ENCODE data around the gene SVEP1. TPM values are rescaled to one million over a fixed set of nuclear protein-coding genes. Genes with fewer than 3 reads are reported as not detected.
A peak's percentile ranks its signal among the peaks of the same experiment; 100 is the strongest.
"Not testable (repeated sequence)": the region's sequence is repeated elsewhere in the genome, so short reads cannot be mapped to it uniquely, and the experiment has no call there.

The SVEP1 gene
- total RNA-seq, 4 donors from 2014 or later = 53.8 to 97.8 (median 78.8) TPM

DNA sequence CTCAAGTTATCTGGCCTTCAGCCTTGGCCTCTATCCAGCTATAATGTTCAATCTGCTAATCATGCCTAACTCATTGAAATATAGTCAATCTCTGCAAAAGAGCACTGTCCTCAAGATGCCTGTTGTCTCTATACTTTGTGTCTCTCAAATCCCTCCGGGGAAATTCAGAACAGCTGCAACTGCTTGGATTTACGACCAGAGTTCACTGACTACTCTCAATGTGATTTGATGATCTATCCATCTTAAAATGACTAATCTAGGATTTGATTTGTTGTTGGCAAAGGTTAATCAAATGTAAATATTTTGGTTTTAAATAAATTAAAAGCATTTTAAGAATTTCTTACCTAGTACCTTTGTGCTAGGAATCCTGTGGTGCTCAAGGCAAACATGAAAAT is 40.9 kb downstream of the SVEP1 start:
- H3K9me3 ChIP-seq = no peaks in the 10 kb centered on the region
- DNase-seq (ENCODE audit: low spot score in 2 of 2) = no peak
- peak overlapping the region in 1 of 4 donors; percentile 38 for H3K27ac ChIP-seq
- H3K36me3 ChIP-seq = no peaks in the 10 kb centered on the region
- 54 to 55% methylated on average over 2 of the region's 2 CpGs for WGBS, 2 donors
- H3K4me3 ChIP-seq = no peak overlapping the region
- no peaks in the 10 kb centered on the region for H3K27me3 ChIP-seq
- TF ChIP-seq POLR2A (IDR thresholded peaks at IDR 0.05) (no peak), EP300 (IDR thresholded peaks at IDR 0.05) (no peak)
- TF ChIP-seq, protein P1, sequence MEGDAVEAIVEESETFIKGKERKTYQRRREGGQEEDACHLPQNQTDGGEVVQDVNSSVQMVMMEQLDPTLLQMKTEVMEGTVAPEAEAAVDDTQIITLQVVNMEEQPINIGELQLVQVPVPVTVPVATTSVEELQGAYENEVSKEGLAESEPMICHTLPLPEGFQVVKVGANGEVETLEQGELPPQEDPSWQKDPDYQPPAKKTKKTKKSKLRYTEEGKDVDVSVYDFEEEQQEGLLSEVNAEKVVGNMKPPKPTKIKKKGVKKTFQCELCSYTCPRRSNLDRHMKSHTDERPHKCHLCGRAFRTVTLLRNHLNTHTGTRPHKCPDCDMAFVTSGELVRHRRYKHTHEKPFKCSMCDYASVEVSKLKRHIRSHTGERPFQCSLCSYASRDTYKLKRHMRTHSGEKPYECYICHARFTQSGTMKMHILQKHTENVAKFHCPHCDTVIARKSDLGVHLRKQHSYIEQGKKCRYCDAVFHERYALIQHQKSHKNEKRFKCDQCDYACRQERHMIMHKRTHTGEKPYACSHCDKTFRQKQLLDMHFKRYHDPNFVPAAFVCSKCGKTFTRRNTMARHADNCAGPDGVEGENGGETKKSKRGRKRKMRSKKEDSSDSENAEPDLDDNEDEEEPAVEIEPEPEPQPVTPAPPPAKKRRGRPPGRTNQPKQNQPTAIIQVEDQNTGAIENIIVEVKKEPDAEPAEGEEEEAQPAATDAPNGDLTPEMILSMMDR (IDR thresholded peaks at IDR 0.05) = no peak
- H3K4me1 ChIP-seq = peaks cover 0 to 40% (median 6%) of the 10 kb centered on the region in 4 donors

DNA sequence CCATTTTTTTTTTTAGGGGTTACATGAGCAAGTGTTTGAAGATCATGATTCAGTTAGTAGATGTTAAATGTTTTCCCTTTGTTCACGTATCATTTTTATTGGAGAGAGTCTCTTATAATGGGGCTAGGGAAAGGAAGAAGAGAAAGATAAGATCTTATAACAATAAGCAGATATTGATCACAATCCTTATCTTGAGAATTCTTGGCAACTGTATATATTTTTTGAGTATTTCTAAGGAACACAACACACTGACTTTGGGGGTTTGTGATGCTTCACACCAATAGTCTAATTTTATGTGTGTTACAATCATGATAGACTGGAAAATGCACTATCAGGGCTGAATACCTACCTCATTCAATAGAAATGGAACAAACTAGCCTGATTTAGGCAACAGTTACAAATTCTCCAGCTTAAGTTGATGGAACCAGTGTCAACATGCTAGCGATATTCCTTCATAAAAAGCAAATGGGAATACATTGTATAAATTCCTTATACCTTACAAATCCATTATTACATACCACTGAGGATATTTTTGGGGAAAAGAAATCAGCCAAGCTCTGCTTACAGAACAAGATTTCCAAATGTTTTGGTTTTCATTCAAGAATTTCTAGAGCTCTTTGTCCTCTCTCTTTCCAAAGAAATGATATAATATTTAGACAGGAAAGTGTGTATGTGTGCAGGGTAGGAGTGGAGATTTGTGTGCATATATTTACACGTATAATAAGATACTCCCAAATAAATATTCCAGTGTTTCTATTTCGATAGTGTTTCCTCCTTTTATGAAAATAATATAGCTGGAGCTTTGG is 41.5 kb downstream of the SVEP1 start:
- WGBS, 2 donors = 6 to 32% methylated on average over 4 of the region's 4 CpGs
- no peaks in the 10 kb centered on the region for H3K9me3 ChIP-seq
- TF ChIP-seq POLR2A (IDR thresholded peaks at IDR 0.05) (no peak), EP300 (IDR thresholded peaks at IDR 0.05) (peak in 1 of 2 donors; percentile 19)
- TF ChIP-seq, protein P1 (IDR thresholded peaks at IDR 0.05) = no peak
- peak overlapping the region in 1 of 4 donors; percentile 38 for H3K27ac ChIP-seq
- peaks cover 0 to 34% (median 3%) of the 10 kb centered on the region in 4 donors for H3K4me1 ChIP-seq
- H3K27me3 ChIP-seq = no peaks in the 10 kb centered on the region
- H3K4me3 ChIP-seq = no peak overlapping the region
- no peaks in the 10 kb centered on the region for H3K36me3 ChIP-seq
- DNase-seq (ENCODE audit: low spot score in 2 of 2) = no peak

DNA sequence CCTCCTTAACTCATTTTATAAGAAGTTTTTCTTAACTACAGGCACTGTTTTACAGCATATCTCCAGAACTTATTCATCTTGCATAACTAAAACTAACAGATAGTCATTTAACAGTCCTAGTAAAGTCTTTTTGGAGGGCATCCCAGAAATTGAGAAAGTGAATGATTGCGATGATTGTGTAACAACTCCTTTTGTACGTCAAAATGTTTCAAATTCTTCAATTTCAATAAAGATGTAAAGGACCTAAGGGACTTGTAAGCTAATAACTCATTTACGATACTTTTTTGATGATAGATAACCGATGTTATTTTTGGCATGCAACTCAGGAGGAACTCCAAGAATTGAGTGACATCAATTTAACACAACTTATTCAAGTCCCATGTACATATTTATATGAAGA is 42.7 kb downstream of the SVEP1 start:
- DNase-seq (ENCODE audit: low spot score in 2 of 2) = peak in 1 of 2 donors; percentile 29
- WGBS, 2 donors = 37 to 40% methylated on average over 4 of the region's 4 CpGs
- Histone ChIP-seq H3K9me3 (no peaks in the 10 kb centered on the region), H3K27ac (peak overlapping the region in 1 of 4 donors; percentile 38), H3K36me3 (no peaks in the 10 kb centered on the region), H3K27me3 (no peaks in the 10 kb centered on the region), H3K4me3 (no peak overlapping the region), H3K4me1 (peaks cover 0 to 32% (median 2%) of the 10 kb centered on the region in 4 donors)
- TF ChIP-seq EP300 (IDR thresholded peaks at IDR 0.05) = peak; percentile 51 to 76
- TF ChIP-seq POLR2A (IDR thresholded peaks at IDR 0.05) = no peak

DNA sequence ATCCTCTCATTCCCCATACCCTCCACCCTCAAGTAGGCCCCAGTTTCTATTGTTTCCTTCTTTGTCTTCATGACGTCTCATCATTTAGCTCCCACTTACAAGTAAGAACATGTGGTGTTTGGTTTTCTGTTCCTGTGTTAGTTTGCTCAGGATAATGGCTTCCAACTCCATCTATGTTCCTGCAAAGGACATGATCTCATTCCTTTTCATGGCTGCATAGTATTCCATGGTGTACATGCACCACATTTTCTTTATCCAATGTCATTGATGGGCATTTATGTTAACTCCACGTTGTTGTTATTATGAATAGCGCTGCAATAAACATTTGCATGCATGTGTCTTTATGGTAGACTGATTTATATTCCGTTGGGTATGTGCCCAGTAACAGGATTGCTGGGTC is 45.4 kb downstream of the SVEP1 start:
- H3K27me3 ChIP-seq; H3K4me3 ChIP-seq; H3K36me3 ChIP-seq; DNase-seq (ENCODE audit: low spot score in 2 of 2); H3K9me3 ChIP-seq; H3K27ac ChIP-seq: not testable (repeated sequence)
- WGBS, 2 donors = 82 to 95% methylated on average over 4 of the region's 4 CpGs
- peaks cover 0 to 31% (median 2%) of the 10 kb centered on the region in 4 donors for H3K4me1 ChIP-seq

DNA sequence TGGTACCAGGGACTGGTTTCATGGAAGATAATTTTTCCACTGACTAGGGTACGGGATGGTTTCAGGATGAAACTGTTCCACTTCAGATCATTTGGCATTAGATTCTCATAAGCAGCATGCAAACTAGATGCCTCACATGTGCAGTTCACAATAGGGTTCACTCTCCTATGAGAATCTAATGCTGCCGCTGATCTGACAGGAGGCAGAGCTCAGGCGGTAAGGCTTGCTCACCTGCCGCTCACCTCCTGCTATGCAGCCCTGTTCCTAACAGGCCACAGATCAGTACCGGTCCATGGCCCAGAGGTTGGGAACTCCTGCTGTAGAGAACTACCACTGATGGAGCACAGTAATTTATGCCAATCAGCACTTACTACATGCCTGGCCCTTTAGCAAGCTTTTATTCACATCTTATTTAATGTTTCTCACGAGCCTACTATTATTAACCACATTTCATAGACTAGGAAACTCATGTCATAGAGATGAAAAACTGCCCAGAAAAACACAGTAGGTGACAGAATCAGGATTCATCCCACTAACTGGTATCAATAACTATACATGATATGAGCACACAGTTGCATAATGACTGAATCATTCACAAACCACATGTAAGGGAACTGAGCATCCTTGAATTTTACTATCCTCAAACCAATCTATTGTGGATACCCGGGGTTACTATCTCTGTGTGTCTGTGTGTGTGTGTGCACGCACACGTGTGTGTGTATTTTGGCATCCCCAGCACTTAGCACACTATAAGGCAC is 46.5 kb downstream of the SVEP1 start:
- WGBS, 2 donors = 73 to 91% methylated on average over 9 of the region's 9 CpGs
- no peak for TF ChIP-seq EP300 (IDR thresholded peaks at IDR 0.05)
- TF ChIP-seq, protein P1 (IDR thresholded peaks at IDR 0.05) = no peak
- no peak for TF ChIP-seq POLR2A (IDR thresholded peaks at IDR 0.05)
- H3K4me1 ChIP-seq = peaks cover 0 to 22% (median 0%) of the 10 kb centered on the region in 4 donors
- H3K9me3 ChIP-seq = peaks cover 0 to 7% (median 2%) of the 10 kb centered on the region in 4 donors
- H3K36me3 ChIP-seq = no peaks in the 10 kb centered on the region
- no peak overlapping the region for H3K27ac ChIP-seq
- no peak overlapping the region for H3K4me3 ChIP-seq
- no peaks in the 10 kb centered on the region for H3K27me3 ChIP-seq
- no peak for DNase-seq (ENCODE audit: low spot score in 2 of 2)

DNA sequence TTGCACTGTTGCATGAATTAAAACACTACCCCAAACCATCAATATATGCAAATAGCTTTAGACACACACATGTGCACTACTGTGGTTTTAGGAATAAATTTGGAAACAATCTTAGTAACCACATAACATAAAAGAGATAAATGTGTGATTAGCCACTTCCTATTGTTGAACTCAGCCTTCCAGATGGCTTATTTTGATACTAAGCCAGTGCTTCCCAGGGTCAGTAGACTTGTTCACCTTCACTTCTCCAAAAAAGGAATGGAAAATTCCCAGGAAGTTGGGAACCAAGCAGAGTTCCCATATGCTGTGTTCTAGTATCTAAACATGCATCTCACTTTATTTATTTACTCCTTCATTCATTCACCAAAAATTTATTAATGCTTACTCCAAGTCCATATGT is 47.8 kb downstream of the SVEP1 start:
- Histone ChIP-seq H3K27me3 (no peaks in the 10 kb centered on the region), H3K27ac (no peak overlapping the region), H3K4me3 (no peak overlapping the region), H3K9me3 (peaks cover 0 to 7% (median 2%) of the 10 kb centered on the region in 4 donors), H3K4me1 (peaks cover 0 to 9% (median 0%) of the 10 kb centered on the region in 4 donors), H3K36me3 (no peaks in the 10 kb centered on the region)
- TF ChIP-seq EP300 (IDR thresholded peaks at IDR 0.05) = no peak
- TF ChIP-seq, protein P1 (IDR thresholded peaks at IDR 0.05) = no peak
- no peak for TF ChIP-seq POLR2A (IDR thresholded peaks at IDR 0.05)
- no peak for DNase-seq (ENCODE audit: low spot score in 2 of 2)

DNA sequence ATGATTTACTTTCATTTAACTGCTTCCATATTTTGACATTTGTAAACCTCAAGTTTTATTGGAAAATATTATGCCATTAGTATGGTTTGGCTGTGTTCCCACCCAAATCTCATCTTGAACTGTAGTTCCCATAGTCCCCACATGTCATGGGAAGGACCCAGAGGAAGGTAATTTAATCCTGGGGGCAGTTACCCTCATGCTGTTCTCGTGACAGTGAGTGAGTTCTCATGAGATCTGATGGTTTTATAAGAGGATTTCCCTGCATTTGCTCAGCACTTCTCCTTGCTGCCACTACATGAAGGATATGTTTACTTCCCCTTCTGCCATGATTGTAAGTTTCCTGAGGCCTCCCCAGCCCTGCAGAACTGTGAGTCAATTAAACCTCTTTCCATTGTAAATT is 48.3 kb downstream of the SVEP1 start:
- H3K27ac ChIP-seq; DNase-seq (ENCODE audit: low spot score in 2 of 2); H3K36me3 ChIP-seq; H3K27me3 ChIP-seq; H3K4me3 ChIP-seq; H3K9me3 ChIP-seq; H3K4me1 ChIP-seq: not testable (repeated sequence)
- 71 to 74% methylated on average over 1 of the region's 1 CpG for WGBS, 2 donors
